DMS79 (cell line): ENCODE data around the gene IQCH.
"Not testable (repeated sequence)": the region's sequence is repeated elsewhere in the genome, so short reads cannot be mapped to it uniquely, and the experiment has no call there.

Experiments
- DNase-seq: peaks from one replicate; lab custom pipeline; 2025; lab: John Stamatoyannopoulos, UW

IQCH gene

DNA sequence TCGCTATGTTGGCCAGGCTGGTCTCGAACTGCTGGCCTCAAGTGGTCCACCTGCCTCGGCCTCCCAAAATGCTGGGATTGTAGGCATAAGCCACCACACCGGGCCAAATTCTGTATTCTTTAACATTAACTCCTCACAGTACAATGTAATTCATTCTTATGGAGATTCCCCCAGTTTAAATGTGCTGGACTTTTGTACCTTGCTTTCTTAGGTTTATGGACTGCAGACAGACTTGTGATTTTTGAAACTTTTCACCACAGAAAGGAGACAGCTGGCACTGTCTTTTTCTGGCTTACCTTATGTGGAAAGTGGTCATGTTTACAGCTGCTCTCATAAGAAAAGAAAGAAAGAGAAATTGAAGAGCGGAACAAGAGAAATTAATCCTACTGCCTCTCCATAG, 103.8 kb downstream of the IQCH start:
- no peak for DNase-seq

DNA sequence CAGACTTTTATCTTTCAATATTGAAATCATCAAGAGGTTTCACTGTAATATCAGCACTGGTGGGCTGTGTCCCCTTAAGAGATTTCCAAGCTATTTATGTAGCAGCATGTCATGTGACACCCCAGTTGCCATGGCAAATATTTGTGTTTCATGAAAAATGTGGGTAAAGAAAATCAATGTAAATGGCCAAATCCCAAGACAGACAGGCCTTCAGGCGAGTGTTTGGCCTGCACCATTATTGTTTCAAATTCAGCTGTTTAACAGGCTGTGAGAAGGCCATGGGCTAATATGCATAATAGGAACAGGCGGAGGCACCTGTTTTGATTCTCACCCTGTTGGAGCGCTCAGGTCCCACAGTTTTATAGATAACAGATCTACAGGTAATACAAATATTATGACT, 104.2 kb downstream of the IQCH start:
- no peak for DNase-seq

DNA sequence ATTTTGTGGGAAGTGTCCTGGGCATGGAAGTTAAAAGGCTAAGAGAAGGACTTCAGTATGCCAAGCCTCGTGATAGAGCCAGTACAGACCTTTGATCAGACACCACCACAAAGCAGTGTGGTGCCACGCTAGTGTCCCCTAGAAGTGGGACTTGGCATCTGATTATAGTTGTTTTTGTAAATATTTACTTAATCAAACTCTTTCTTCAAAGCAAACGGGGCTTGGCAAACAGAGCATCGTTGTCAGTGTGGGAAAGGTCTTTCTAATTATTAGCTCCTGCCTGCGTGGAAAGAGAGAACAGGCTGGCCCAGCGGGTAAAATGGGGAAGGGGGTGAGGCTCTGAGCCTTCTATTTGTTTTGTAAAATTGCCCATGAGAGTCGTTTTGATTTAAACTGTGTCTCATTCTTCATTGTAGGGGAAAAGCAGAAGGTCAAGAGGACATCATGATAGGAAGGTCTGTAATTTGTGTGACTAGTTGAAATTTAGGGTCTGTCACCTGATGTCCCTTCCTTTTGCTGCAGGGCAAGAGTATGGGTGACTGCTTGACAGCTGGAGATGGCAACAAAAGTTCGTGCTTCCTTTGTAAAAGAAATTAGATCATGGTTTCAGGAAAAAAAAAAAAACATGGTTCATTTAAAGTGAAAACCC, 105.0 kb downstream of the IQCH start:
- DNase-seq, result no peak

DNA sequence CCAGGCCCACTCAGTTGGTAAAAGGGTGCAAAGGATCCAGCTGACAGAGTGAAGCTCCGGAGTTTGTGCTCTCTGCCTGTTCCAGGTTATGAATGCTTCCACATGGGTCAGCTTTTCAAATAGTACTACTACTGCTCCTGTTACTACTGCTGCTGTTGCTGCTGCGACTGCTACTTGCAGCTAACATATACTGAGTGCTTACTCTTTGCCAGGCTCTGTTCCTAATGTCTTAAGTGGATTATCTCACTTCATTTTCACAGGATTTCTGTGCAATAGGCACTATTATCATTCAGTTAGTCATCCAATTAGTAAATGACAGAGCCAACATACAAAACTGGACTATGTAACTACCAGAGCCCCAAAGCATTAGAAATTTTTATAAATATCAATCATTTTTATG, 106.5 kb downstream of the IQCH start:
- DNase-seq, result no peak

DNA sequence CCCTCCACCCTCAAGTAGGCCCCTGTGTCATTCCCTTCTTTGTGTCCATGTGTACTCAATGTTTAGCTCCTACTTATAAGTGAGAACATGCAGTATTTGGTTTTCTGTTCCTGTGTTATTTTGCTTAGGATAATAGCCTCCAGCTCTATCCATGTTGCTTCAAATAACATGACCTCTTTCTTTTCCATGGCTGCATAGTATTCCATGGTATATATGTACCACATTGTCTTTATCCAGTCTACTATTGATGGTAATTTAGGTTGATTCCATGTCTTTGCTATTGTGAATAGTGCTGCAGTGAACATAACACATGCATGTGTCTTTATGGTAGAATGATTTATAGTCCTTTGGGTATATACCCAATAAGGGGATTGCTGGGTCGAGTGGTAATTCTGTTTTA, 109.1 kb downstream of the IQCH start:
- not testable (repeated sequence) for DNase-seq

DNA sequence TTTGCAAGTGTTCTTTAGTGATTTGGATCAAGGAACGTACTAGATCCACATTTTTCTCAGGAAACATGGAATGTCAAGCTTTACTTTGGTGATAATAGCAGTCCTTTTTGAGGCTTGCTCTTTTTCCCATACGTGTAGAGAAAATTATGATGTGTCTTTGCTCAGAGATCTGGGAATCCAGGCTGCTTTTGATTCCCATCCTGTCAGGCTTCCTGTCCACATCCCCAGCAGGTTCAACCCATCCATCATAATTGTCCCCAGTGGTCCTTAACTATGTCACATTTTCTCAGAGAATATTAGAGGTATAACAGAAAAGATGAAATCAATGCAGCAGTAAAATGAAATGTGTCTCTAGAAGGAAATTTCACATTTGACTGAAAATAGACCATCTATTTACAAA, 111.4 kb downstream of the IQCH start:
- no peak for DNase-seq

DNA sequence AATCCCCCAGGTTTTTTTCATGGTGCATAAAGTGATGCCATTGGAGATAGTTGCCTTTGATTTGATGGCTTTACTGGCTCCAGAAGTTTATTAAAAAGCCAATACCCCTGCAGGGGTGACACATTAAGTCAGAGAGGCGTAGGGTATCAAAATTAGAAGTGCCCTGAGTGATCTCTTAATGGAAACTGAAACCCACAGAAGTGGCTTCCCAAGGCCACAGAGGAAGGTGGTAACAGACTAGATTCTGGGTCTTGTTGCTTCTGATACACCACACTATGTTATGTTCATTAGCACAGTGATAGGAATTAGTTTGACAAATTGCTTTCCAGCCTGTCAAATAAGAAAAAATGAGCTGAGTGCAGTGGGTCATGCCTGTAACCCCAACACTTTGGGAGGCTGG, 112.3 kb downstream of the IQCH start:
- DNase-seq, result no peak

DNA sequence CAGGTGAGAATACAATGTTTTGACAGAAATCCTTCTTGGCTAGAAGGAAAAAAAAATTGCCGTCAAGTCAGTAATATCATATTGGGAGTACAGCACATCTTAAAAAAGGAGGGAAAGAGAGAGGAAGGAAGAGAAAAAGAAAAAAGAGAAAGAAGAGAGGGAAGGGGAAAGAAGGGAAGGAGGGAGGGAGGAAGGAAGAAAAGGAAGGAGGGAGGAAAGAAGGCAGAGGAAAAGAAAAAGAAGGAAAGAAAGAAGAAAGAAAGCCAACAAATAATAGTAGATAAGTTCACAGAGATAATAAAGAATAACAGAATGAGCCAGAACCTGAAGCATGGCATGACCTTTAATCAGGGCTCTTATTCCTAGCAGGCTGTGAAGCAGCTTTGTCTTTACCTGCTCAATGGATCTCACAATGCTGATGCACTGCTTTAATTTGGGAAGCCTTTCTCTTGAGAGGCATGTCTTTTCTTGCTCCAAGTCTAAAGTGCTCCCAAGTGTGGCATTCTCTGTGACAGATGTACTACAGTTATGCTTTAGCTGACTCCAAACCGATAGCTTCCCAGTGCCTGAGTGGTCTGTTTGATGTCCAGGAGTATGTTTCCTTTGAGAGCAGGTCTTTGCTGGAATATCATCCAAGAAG, 114.9 kb downstream of the IQCH start:
- DNase-seq, result no peak

DNA sequence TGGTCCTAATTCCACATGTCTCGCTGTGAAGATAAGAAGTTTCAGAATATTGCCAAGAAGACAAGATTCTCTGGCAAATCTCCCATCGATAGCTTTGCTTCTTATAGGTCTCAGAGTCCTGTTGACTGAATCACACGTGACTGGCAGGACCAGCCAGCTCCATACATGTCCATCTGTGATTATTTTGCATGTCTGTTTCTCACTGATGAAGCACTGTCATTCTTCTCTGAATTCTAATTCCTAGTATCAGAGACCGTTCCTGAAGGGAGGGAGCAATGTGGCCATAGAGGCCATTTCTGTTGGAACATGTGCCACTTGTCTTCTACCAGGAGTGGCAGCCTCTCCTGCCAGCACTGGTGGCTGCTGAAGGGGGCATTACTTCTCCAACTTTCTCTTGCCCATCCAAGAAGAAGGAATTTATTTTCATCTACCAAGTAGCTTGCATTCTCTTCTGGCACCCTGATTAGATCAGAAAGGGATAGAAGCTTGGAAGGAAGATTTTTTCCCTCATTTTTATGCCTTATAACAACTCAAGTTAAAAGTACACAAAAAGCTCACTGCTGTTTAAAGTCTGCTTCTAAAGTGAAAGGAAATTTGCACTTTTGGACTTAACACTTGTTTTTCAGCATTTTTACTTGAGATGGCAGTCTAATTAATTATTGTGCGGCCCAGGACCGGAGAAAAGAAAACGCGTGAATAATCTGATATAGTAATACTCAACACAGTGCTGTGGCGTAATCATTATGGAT, 115.8 kb downstream of the IQCH start:
- DNase-seq, result no peak

DNA sequence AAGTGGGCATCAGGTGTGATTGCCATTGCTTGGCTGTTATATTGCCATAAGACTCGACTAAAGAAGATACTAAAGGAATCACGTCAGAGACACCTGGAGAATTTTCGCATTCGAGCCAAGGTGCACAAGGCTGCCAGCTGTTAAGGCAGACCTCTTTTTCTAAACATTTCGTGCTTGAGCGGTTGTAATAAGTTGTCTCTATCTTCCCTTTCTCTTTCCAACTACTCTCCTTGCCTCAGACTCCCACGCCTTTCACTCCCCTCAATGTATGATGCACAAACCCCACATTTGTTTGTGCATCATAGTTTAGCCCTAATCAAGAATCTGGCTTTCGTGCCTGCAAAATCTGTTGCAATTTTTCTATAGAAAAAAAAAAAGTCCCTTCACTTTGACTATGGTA, 118.0 kb downstream of the IQCH start:
- DNase-seq, result no peak

DNA sequence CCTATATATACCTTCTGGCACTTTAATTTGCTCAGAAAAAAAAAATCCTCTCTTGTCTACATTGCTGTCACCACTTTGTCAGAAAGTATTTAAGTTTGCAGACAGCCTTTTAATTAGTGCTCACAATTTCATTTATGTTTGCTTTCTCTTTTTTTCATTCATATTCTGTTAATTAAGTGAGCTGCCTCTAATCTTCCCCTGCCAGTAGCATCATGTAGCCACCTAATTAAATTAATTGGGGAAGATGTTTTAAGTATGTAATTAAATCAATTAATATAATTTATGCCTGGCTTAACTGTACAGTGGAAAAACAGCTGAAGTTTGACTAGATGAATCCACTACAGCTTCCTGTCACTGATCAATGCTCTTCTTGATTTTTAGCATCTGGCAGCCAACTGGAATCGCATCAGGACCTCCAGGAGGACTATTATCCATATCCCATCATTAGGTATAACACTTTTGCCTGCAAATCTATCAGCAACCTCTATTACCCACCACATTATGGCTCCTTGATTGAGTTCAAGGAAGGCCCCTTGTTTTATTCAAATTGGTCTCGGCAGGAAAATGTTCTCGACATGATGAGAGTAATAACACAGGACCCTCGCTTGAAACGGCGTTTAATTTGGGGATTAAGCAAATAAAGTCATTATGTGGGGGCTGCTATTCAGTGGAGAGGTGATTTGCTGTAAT, 118.5 kb downstream of the IQCH start:
- no peak for DNase-seq

DNA sequence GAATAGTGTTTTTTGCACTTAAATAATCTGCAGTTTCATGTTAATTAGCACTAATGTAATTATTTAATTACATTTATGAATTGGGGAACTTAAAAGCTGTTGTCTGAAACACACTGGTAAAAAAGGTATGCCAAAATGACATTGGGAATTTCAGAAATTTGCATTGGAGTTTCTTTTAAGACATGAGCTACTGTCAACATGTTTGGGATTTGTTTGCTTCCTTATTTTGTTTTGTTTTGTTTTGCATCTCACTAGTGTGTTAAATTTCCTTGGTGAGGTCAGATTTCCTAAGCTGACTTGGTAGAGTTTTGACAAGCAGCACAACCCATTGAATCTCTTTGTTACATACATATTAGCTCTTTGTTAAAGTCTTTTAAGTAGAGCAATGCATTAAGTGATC, 119.4 kb downstream of the IQCH start:
- no peak for DNase-seq

DNA sequence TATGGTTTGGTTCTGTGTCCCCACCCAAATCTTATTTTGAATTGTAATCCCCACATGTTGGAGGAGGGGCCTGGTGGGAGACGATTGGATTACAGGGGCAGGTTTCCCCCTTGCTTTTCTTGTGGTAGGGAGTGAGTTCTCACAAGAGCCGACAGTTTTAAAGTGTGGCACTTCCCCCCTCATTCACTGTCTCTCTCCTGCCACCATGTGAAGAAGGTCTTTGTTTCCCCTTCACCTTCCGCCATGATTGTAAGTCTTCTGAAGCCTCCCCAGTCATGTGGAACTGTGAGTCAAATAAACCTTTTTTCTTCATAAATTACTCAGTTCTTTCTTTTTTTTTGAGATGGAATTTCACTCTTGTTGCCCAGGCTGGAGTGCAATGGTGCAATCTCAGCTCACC, 124.9 kb downstream of the IQCH start:
- no peak for DNase-seq

DNA sequence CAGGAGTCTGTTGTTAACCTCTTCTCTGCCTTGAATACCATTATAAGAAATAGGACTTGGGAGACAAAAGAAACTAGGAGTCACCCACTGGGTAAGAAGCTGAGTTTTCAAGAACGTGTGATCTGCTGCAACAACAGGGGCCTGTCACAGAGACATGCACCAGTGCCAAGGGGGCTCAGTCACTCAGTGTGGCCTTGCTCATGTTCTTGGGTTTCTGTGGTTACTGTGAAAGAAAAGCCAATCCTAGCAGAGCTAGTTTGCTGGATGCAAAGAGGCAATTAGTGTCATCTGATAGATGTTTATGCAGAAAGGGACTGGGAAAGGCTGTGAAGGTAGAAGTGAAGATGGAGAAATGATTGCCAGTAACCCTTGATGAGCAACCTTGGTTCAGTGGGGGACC, 126.3 kb downstream of the IQCH start:
- no peak for DNase-seq

DNA sequence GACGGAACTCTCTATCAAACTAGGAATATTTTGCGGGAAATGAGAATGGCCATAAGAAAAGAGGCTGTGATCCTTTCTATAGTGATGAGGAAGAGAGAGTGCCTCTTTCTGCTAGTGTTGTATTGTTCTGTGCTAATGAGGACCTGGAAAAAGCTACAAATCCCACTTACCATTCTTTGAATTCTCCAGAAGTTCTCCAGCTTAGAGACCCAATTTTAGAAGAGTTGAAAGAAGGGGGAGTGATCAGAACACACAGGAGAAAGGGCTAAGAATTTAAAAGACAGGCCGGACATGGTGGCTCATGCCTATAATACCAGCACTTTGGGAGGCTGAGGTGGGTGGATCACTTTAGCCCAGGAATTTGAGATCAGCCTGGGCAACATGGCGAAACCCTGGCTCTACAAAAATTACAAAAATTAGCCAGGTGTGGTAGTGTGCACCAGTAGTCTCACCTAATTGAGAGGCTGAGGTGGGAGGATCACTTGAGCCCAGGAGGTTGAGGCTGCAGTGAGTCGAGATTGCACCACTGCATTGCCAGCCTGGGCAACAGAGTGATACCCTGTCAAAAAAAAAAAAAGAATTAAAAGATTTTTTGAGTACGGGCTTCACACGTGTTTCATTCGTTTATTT, 126.9 kb downstream of the IQCH start:
- no peak for DNase-seq

DNA sequence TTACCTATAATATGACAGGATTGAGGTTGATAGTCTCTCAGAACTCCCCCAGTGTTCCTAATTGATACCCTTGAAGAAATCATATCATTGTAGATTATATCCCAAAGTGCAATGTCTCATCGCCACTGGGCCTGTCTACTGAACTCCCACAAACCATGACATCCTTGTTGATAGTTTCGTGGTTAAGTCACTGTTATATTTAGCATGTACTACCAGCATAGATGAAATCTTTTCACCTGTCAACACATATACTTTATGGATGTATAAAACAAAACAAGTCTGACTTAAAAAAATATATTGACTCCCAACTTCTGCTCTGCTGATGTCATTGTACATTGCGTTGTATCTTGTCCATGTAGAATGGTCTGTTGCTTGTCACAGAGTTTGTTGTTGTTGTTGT, 128.1 kb downstream of the IQCH start:
- no peak for DNase-seq

DNA sequence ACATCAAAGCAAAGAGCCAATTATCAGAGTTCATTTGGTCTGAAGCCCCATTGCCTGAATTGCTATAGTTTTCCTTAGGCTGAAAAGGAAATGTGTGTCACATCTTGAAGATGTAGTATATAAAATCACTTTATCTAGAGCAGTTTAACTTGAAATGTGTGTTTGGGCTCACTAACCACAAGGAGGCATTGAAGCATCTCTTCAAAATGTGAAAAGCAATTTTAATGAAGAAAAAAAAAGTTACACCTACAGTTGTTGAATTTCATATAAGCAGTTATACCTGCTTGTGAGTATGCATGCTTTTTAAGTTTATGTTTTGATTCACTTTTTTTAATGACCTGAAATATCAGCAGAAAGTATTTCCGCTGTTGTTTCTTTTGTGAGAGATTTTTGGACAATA, 129.3 kb downstream of the IQCH start:
- no peak for DNase-seq

DNA sequence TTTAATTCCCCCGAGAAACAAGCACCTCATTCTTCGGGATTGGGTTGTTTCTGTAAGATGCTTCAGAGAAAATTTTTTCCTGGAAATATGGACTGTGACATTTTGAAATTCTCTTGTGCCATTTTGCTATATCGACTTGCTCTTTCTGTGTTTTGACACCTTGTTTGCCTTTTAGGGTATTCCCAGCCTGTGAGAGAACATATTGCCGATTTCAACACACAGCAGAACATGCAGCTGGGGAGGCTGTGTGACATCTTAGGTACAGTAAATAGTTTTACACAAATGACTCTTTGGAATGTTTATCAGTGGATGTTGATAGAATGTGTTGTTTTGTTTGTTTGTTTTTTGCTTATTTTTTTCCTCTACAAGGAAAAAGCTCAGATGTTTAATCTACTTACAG, 130.2 kb downstream of the IQCH start:
- DNase-seq, result no peak

DNA sequence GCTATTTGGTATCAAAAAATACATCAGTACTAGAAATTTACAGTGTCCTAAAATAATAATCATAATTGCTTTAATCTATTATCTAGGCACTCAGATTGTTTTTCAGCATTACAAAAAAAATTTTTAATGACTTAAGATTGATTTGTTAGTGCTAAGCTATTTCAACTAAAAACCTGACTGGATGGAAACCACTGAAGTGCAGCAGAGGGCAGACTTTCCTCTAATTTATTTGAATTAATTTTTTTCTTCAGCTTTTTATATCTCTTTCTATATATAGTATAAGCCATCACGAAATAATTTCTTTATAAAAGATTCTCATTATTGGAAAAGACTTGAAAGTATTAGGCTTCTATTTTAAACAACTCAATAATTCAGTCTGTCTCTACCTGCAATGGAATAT, 131.4 kb downstream of the IQCH start:
- DNase-seq, result no peak

DNA sequence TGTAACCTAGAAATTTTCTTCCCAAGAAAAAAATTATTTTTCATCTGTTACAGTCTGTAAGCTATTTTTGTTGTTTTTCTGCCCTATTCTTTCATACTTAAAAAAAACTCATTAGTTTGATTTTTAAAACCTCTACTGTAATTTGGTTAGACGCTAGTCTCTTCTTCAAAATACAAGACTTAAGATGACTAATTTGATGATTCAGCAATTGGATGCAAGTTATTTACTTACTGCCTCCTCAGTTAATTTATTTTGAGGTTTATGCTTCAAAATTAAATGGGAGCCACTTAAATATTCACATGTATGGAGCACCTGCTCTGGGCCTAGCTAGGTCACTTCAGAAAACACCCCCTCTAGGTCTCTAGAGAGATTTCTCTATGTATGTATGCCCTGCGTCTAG, 132.4 kb downstream of the IQCH start:
- no peak for DNase-seq

DNA sequence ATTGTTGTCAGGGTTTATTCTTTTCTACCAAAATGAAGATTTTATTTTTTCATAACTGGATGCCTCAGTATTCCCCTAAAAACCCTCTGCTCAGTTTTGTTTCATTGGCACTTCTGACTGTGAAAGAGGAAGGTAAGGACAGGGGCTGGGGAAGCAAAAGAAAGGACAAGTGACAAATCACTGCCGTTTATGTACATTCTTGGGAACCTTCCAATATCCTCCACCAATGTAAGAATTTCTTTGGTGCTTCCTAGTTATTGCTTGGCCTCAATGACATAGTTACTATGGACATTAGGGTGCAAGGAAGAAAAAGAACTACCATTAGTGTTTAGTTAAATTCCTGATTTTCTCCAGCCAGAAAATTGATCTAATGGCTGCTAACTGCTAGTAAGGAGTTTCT, 135.4 kb downstream of the IQCH start:
- no peak for DNase-seq

DNA sequence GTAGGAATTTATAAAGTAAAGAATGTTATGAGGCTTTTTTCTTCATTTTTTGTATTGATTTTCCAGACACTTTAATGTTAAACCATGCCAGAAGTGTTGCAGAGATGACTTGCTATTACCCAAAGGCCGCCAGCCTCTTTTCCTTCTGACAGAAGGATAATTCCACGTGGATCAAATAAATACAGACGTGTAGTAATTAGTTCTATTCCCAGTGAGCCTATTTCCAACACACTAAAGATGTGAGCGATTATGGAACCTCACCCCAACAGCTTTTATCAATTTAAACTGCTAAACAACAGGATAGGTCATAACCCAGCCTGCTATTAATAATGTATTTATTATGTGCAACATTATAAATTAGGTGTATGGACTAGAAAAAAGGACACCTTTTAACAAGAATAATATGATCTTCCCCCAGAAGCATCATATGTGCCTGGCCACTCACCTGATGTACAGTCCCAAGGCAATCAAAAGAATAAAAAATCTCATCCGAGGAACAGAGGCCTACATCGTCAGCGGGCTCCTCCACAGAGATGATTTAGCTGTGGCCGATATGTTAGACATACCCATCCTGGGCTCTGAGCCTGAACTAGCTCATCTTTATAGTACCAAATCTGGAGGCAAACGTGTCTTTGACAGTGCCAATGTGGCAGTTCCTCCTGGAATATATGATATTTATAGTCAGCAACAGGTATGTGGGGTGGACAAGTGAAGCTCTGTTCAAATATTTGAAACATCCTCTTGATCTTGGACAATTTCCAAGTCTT, 140.5 kb downstream of the IQCH start:
- DNase-seq, result no peak
